HUES48 (cell line): ENCODE results near the gene HID1.

Experiments used
- H3K27ac ChIP-seq: one replicate; pipeline ENCODE4 v1.7.0; 2013; ENCODE audit warnings: low read depth, low read length, inconsistent platforms
- H3K27me3 ChIP-seq: 2 replicates; pipeline ENCODE4 v1.6.1; 2013; ENCODE audit warnings: mild to moderate bottlenecking, low read length; ENCODE audit not compliant: control insufficient read depth, insufficient read depth
- H3K36me3 ChIP-seq: 2 replicates; pipeline ENCODE4 v1.6.1; 2013; ENCODE audit warnings: low read length; ENCODE audit not compliant: control insufficient read depth, insufficient read depth
- H3K4me1 ChIP-seq: 2 replicates; pipeline ENCODE4 v1.6.1; 2013; ENCODE audit warnings: mild to moderate bottlenecking, low read length; ENCODE audit not compliant: control insufficient read depth, insufficient read depth
- H3K4me3 ChIP-seq: 2 replicates; pipeline ENCODE4 v1.5.1; 2013; ENCODE audit warnings: mild to moderate bottlenecking, low read depth, low read length
- H3K9ac ChIP-seq: 2 replicates; pipeline ENCODE4 v1.6.1; 2013; ENCODE audit warnings: mild to moderate bottlenecking, low read depth, low read length, moderate library complexity
- H3K9me3 ChIP-seq: 2 replicates; pipeline ENCODE4 v1.6.1; 2013; ENCODE audit warnings: low read length; ENCODE audit not compliant: control insufficient read depth, insufficient read depth

Gene HID1

GRCh38 chr17:74930535-74931036 lies 42.0 kb downstream of the HID1 start:
- Histone ChIP-seq H3K4me3 (no peak overlapping the region), H3K27me3 (peaks cover 70% of the 10 kb centered on the region), H3K9me3 (no peaks in the 10 kb centered on the region), H3K36me3 (no peaks in the 10 kb centered on the region), H3K9ac (no peak overlapping the region), H3K27ac (no peak overlapping the region), H3K4me1 (0 out of 2 replicates have a peak, but pooled peaks cover 5% of the 10 kb centered on the region)

GRCh38 chr17:74928786-74929185 lies 43.8 kb downstream of the HID1 start:
- H3K27ac ChIP-seq = no peak overlapping the region
- no peak overlapping the region for H3K9ac ChIP-seq
- H3K27me3 ChIP-seq = peaks cover 70% of the 10 kb centered on the region
- H3K4me3 ChIP-seq = no peak overlapping the region
- no peaks in the 10 kb centered on the region for H3K36me3 ChIP-seq
- 0 out of 2 replicates have a peak, but pooled peaks cover 4% of the 10 kb centered on the region for H3K4me1 ChIP-seq
- H3K9me3 ChIP-seq = no peaks in the 10 kb centered on the region

- H3K27ac ChIP-seq = no peak overlapping the region
- no peaks in the 10 kb centered on the region for H3K9me3 ChIP-seq
- H3K36me3 ChIP-seq = no peaks in the 10 kb centered on the region
- peaks cover 78% of the 10 kb centered on the region for H3K27me3 ChIP-seq
- no peak overlapping the region for H3K4me3 ChIP-seq
- no peak overlapping the region for H3K9ac ChIP-seq
- peaks cover 6% of the 10 kb centered on the region; the same call in 1 of the 2 replicates for H3K4me1 ChIP-seq
Observed at GRCh38 chr17:74925242-74925641, 47.3 kb downstream of the HID1 start.

- Histone ChIP-seq H3K9me3 (no peaks in the 10 kb centered on the region), H3K36me3 (no peaks in the 10 kb centered on the region), H3K9ac (no peak within 1 kb of the TSS), H3K27me3 (peaks cover 78% of the 10 kb centered on the region), H3K4me3 (peak within 1 kb of the TSS; percentile 59), H3K27ac (no peak within 1 kb of the TSS), H3K4me1 (peaks cover 6% of the 10 kb centered on the region; the same call in 1 of the 2 replicates)
Observed at GRCh38 chr17:74924250-74924948, 48.2 kb downstream of the HID1 start, which contains the start of gene OTOP2. Gene OTOP2 (plus strand): TSS chr17:74924273. CDS start chr17:74924633, 360 bp downstream.

GRCh38 chr17:74923538-74924249 lies 48.9 kb downstream of the HID1 start:
- Histone ChIP-seq H3K27me3 (peaks cover 74% of the 10 kb centered on the region), H3K9ac (no peak overlapping the region), H3K4me3 (peak overlapping the region; percentile 59), H3K9me3 (no peaks in the 10 kb centered on the region), H3K36me3 (no peaks in the 10 kb centered on the region), H3K27ac (no peak overlapping the region), H3K4me1 (peaks cover 6% of the 10 kb centered on the region; the same call in 1 of the 2 replicates)

GRCh38 chr17:74922694-74923537 lies 49.6 kb downstream of the HID1 start, which contains the start of gene USH1G:
Gene USH1G (minus strand): TSS chr17:74923255. CDS start chr17:74923073, 182 bp downstream.
- no peak within 1 kb of the TSS for H3K9ac ChIP-seq
- no peaks in the 10 kb centered on the region for H3K36me3 ChIP-seq
- H3K27ac ChIP-seq = no peak within 1 kb of the TSS
- peaks cover 6% of the 10 kb centered on the region; the same call in 1 of the 2 replicates for H3K4me1 ChIP-seq
- H3K27me3 ChIP-seq = peaks cover 67% of the 10 kb centered on the region
- H3K4me3 ChIP-seq = peak within 1 kb of the TSS; percentile 59
- no peaks in the 10 kb centered on the region for H3K9me3 ChIP-seq

GRCh38 chr17:74922172-74922571 lies 50.4 kb downstream of the HID1 start:
- no peak overlapping the region for H3K9ac ChIP-seq
- H3K27me3 ChIP-seq = peaks cover 60% of the 10 kb centered on the region
- H3K36me3 ChIP-seq = no peaks in the 10 kb centered on the region
- no peaks in the 10 kb centered on the region for H3K9me3 ChIP-seq
- H3K4me3 ChIP-seq = peak overlapping the region; percentile 55; the same call in 1 of the 2 replicates
- peaks cover 6% of the 10 kb centered on the region; the same call in 1 of the 2 replicates for H3K4me1 ChIP-seq
- no peak overlapping the region for H3K27ac ChIP-seq

- H3K4me1 ChIP-seq = peaks cover 6% of the 10 kb centered on the region; the same call in 1 of the 2 replicates
- H3K27ac ChIP-seq = no peak overlapping the region
- H3K4me3 ChIP-seq = no peak overlapping the region
- no peaks in the 10 kb centered on the region for H3K36me3 ChIP-seq
- H3K9ac ChIP-seq = no peak overlapping the region
- H3K9me3 ChIP-seq = no peaks in the 10 kb centered on the region
- peaks cover 56% of the 10 kb centered on the region for H3K27me3 ChIP-seq
Observed at GRCh38 chr17:74921769-74922168, 50.8 kb downstream of the HID1 start.

- H3K4me3 ChIP-seq = no peak overlapping the region
- no peak overlapping the region for H3K9ac ChIP-seq
- H3K9me3 ChIP-seq = no peaks in the 10 kb centered on the region
- peaks cover 6% of the 10 kb centered on the region; the same call in 1 of the 2 replicates for H3K4me1 ChIP-seq
- no peaks in the 10 kb centered on the region for H3K36me3 ChIP-seq
- H3K27me3 ChIP-seq = peaks cover 50% of the 10 kb centered on the region
- H3K27ac ChIP-seq = no peak overlapping the region
Observed at GRCh38 chr17:74921026-74921681, 51.4 kb downstream of the HID1 start.

- no peak overlapping the region for H3K27ac ChIP-seq
- H3K9me3 ChIP-seq = no peaks in the 10 kb centered on the region
- peaks cover 45% of the 10 kb centered on the region for H3K27me3 ChIP-seq
- no peak overlapping the region for H3K4me3 ChIP-seq
- H3K4me1 ChIP-seq = peaks cover 6% of the 10 kb centered on the region; the same call in 1 of the 2 replicates
- H3K36me3 ChIP-seq = no peaks in the 10 kb centered on the region
- H3K9ac ChIP-seq = no peak overlapping the region
Observed at GRCh38 chr17:74920642-74921025, 51.9 kb downstream of the HID1 start.
